ENCODE results near the gene PLOD3.

PLOD3 gene

GRCh38 chr7:101166909-101167644 is 50.3 kb downstream of the PLOD3 start:
- DNase-seq (ENCODE audit: low spot score) (peak; percentile 17), FAIRE-seq (no peak)

GRCh38 chr7:101166648-101166908 is 50.8 kb downstream of the PLOD3 start:
- FAIRE-seq, result no peak
- no peak for DNase-seq (ENCODE audit: low spot score)

GRCh38 chr7:101165958-101166647 is 51.3 kb downstream of the PLOD3 start:
- FAIRE-seq (no peak), DNase-seq (ENCODE audit: low spot score) (no peak)

GRCh38 chr7:101165075-101165957 is 52.1 kb downstream of the PLOD3 start, which contains the start of gene VGF:
TSS of gene VGF (minus strand) at chr7:101165569. CDS start at chr7:101164843, 726 bp downstream.
- DNase-seq (ENCODE audit: low spot score) (peak; percentile 80), FAIRE-seq (no peak)

- no peak for FAIRE-seq
- peak; percentile 23 for DNase-seq (ENCODE audit: low spot score)
These were observed 53.1 kb downstream of the PLOD3 start for GRCh38 chr7:101164071-101164840.

- DNase-seq (ENCODE audit: low spot score), result peak; percentile 63
- FAIRE-seq, result no peak
These were observed 53.9 kb downstream of the PLOD3 start for GRCh38 chr7:101163279-101164070.

GRCh38 chr7:101162551-101163278 is 54.7 kb downstream of the PLOD3 start:
- FAIRE-seq (no peak), DNase-seq (ENCODE audit: low spot score) (peak; percentile 56)

GRCh38 chr7:101161692-101162471 is 55.5 kb downstream of the PLOD3 start:
- DNase-seq (ENCODE audit: low spot score) (no peak), FAIRE-seq (no peak)

GRCh38 chr7:101160910-101161309 is 56.5 kb downstream of the PLOD3 start:
- FAIRE-seq (no peak), DNase-seq (ENCODE audit: low spot score) (no peak)

- FAIRE-seq (no peak), DNase-seq (ENCODE audit: low spot score) (peak; percentile 80)
These were observed 57.4 kb downstream of the PLOD3 start for GRCh38 chr7:101159696-101160674.

GRCh38 chr7:101156866-101157589 is 60.4 kb downstream of the PLOD3 start:
- DNase-seq (ENCODE audit: low spot score) (no peak), FAIRE-seq (no peak)

GRCh38 chr7:101156277-101156676 is 61.1 kb downstream of the PLOD3 start:
- no peak for DNase-seq (ENCODE audit: low spot score)
- FAIRE-seq, result no peak

Data from RCC 7860 (cell line).